B cell (primary cell): Measurements from ENCODE around the gene RNF103. TPM values are rescaled to one million over a fixed set of nuclear protein-coding genes. Genes with fewer than 3 reads are reported as not detected.

Experiments
- ATAC-seq: fragments of 200-7000 bp; cut with Tn5 transposase; one replicate; pipeline ENCODE4 v1.10.0; 2021; ENCODE audit warnings: low read depth, mild to moderate bottlenecking, moderate number of reproducible peaks, moderate library complexity
- CTCF ChIA-PET: fragments of 350-600 bp; sonication (Branson Sonifier 250); formaldehyde crosslinking; loops from one replicate; lab custom pipeline; 2021; ENCODE audit warnings: antibody characterized with exemption, inconsistent platforms; lab: Charles Lee
- POLR2A ChIA-PET: fragments of 350-600 bp; sonication (Branson Sonifier 250); formaldehyde crosslinking; loops from one replicate; lab custom pipeline; 2021; ENCODE audit warnings: antibody characterized with exemption; lab: Charles Lee
- DNase-seq: peaks from one replicate; pipeline ENCODE4 v3.0.0; 2013
- H2AFZ ChIP-seq: 2 replicates; pipeline ENCODE4 v1.6.1; 2012; ENCODE audit warnings: mild to moderate bottlenecking, low read depth, low read length; ENCODE audit not compliant: insufficient read depth, poor library complexity, severe bottlenecking
- H3K27ac ChIP-seq, 2 donors: 1 replicate in 1 of 2; 2 replicates in 1 of 2; pipeline ENCODE4 v1.5.1; 2012 to 2013; ENCODE audit warnings: low read length in 2 of 2, mild to moderate bottlenecking in 2 of 2, moderate library complexity in 1 of 2
- H3K27me3 ChIP-seq, 4 experiments: fragments of 200-600 bp in 1 of 4; sonication (generic) in 1 of 4; replicated peaks in 1 of 4; 1 replicate in 2 of 4; 2 replicates in 2 of 4; pipeline versions ENCODE4 v1.6.1 to v1.7.0; 2013 to 2016; ENCODE audit warnings: low read length in 3 of 4, mild to moderate bottlenecking in 2 of 4, mixed read lengths in 1 of 4, moderate library complexity in 1 of 4; ENCODE audit not compliant: insufficient read depth in 4 of 4, control insufficient read depth in 3 of 4; ENCODE audit errors: control extremely low read depth in 1 of 4
- H3K36me3 ChIP-seq, 2 experiments: replicated peaks in 1 of 2; 1 replicate in 1 of 2; 2 replicates in 1 of 2; pipeline versions ENCODE4 v1.6.1 to v1.7.1; 2013; ENCODE audit warnings: low read length in 1 of 2; ENCODE audit not compliant: insufficient read depth in 2 of 2, control insufficient read depth in 1 of 2; ENCODE audit errors: control extremely low read depth in 1 of 2, extremely low read depth in 1 of 2
- H3K4me1 ChIP-seq, 2 donors: fragments of 200-600 bp in 1 of 2; sonication (generic) in 1 of 2; 1 replicate in 1 of 2; 2 replicates in 1 of 2; pipeline versions ENCODE4 v1.5.1 to v1.6.1; 2013 to 2017; ENCODE audit warnings: low read length in 2 of 2; ENCODE audit not compliant: control insufficient read depth in 2 of 2, insufficient read depth in 2 of 2
- H3K4me2 ChIP-seq: replicated peaks from 2 replicates; pipeline ENCODE3; 2012; ENCODE audit warnings: mild to moderate bottlenecking, low read depth, low read length; ENCODE audit not compliant: poor library complexity, severe bottlenecking
- H3K4me3 ChIP-seq, 5 experiments: fragments of 200-600 bp in 1 of 5; sonication (generic) in 1 of 5; 1 replicate in 3 of 5; 2 replicates in 2 of 5; pipeline versions ENCODE4 v1.5.1 to v1.7.0; 2011 to 2016; ENCODE audit warnings: low read length in 4 of 5, mild to moderate bottlenecking in 4 of 5, low read depth in 2 of 5, control low read depth in 1 of 5, moderate library complexity in 1 of 5; ENCODE audit not compliant: insufficient read depth in 1 of 5; ENCODE audit errors: control extremely low read depth in 1 of 5, extremely low read depth in 1 of 5
- H3K79me2 ChIP-seq: fragments of 200-600 bp; sonication (generic); one replicate; pipeline ENCODE4 v1.6.0; 2016; ENCODE audit warnings: low read length; ENCODE audit not compliant: control insufficient read depth, insufficient read depth
- H3K9ac ChIP-seq: fragments of 200-600 bp; sonication (generic); 2 replicates; pipeline ENCODE4 v1.6.1; 2017; ENCODE audit warnings: mild to moderate bottlenecking, low read length, moderate library complexity
- H3K9me3 ChIP-seq, 3 donors: one replicate each; pipeline versions ENCODE4 v1.6.1 to v1.7.1; 2013; ENCODE audit warnings: low read length in 2 of 3; ENCODE audit not compliant: control insufficient read depth in 2 of 3, insufficient read depth in 1 of 3; ENCODE audit errors: control extremely low read depth in 1 of 3
- H4K20me1 ChIP-seq: 2 replicates; pipeline ENCODE4 v1.6.0; 2012; ENCODE audit warnings: mild to moderate bottlenecking, low read length; ENCODE audit not compliant: insufficient read depth, control insufficient read depth, poor library complexity, severe bottlenecking
- H3K27ac Mint-ChIP-seq: one replicate; pipeline ENCODE4 v1.8.0; 2021; ENCODE audit warnings: mixed read lengths
- H3K27me3 Mint-ChIP-seq: one replicate; pipeline ENCODE4 v1.8.0; 2021; ENCODE audit warnings: mixed read lengths
- H3K4me1 Mint-ChIP-seq: one replicate; pipeline ENCODE4 v1.8.0; 2021; ENCODE audit warnings: mixed read lengths
- H3K4me3 Mint-ChIP-seq: one replicate; pipeline ENCODE4 v1.8.0; 2021; ENCODE audit warnings: mixed read lengths
- H3K9me3 Mint-ChIP-seq: one replicate; pipeline ENCODE4 v1.8.0; 2022; ENCODE audit warnings: mixed read lengths; ENCODE audit not compliant: insufficient read depth
- CTCF ChIP-seq: fragments of 200-600 bp; IDR thresholded peaks from one replicate; pipeline ENCODE4 v1.8.0; 2022; ENCODE audit warnings: antibody characterized with exemption, mild to moderate bottlenecking
- EZH2 ChIP-seq: IDR thresholded peaks from 2 replicates; pipeline ENCODE4 v1.6.1; 2012; ENCODE audit warnings: borderline replicate concordance, low read depth, mild to moderate bottlenecking, moderate library complexity, low read length; ENCODE audit not compliant: insufficient read depth, poor library complexity, severe bottlenecking
- WGBS: methylation state at CpG from one replicate; pipeline ENCODE4 v1.1.5; 2013; ENCODE audit warnings: missing lambda C conversion rate; ENCODE audit not compliant: insufficient coverage; 5-methylcytosine and 5-hydroxymethylcytosine counted together
- intact Hi-C: fragments of 100-400 bp; cut with micrococcal nuclease; formaldehyde crosslinking; loops from one replicate; pipeline ENCODE4 v1.10.0; 2022
- polyA plus RNA-seq: library from polyadenylated mRNA; depleted of rRNA; stranded (reverse); fragments of >200 nt; gene quantifications from 2 replicates; pipeline ENCODE4 v1.2.3, GENCODE V29; 2012
- total RNA-seq, 2 donors: library from RNA; stranded (reverse); fragments of 120-200 nt in 1 of 2; gene quantifications; 1 replicate in 1 of 2; 2 replicates in 1 of 2; pipeline versions ENCODE4 v1.2.3 to v1.2.4, GENCODE V29; 2013 to 2022

RNF103 gene
- total and polyA plus RNA-seq, 2 donors (not counting 1 experiment from before 2014, with no cell fraction given), result 23.7 to 37.2 TPM

GRCh38 chr2:86577817-86578456 is 45.7 kb downstream of the RNF103 start:
- H3K9ac ChIP-seq, result no peak overlapping the region
- ChIA-PET CTCF (no interaction called here), POLR2A (no interaction called here)
- no peaks in the 10 kb centered on the region for H3K27me3 ChIP-seq
- no peaks in the 10 kb centered on the region for H3K36me3 ChIP-seq
- no peak overlapping the region for H3K4me3 ChIP-seq
- DNase-seq, result no peak
- no peak overlapping the region for H3K27ac ChIP-seq
- no peak overlapping the region for H3K4me2 ChIP-seq
- Mint-ChIP-seq H3K4me1 (no peaks in the 10 kb centered on the region), H3K27me3 (no peaks in the 10 kb centered on the region), H3K4me3 (no peak overlapping the region), H3K9me3 (no peaks in the 10 kb centered on the region), H3K27ac (no peak overlapping the region)
- no CpG with 5 or more reads among the region's 2 CpGs for WGBS
- H3K9me3 ChIP-seq, result no peaks in the 10 kb centered on the region
- no peaks in the 10 kb centered on the region for H3K4me1 ChIP-seq
- no peaks in the 10 kb centered on the region for H3K79me2 ChIP-seq
- intact Hi-C loops, result no loop called here
- H4K20me1 ChIP-seq, result no peaks in the 10 kb centered on the region
- TF ChIP-seq CTCF (no peak), EZH2 (no peak)
- no peak for ATAC-seq
- no peak overlapping the region for H2AFZ ChIP-seq

- Histone ChIP-seq H3K9ac (no peak overlapping the region), H4K20me1 (no peaks in the 10 kb centered on the region), H3K27me3 (no peaks in the 10 kb centered on the region), H3K27ac (no peak overlapping the region), H2AFZ (no peak overlapping the region), H3K9me3 (no peaks in the 10 kb centered on the region), H3K79me2 (no peaks in the 10 kb centered on the region), H3K4me2 (no peak overlapping the region), H3K4me1 (no peaks in the 10 kb centered on the region), H3K36me3 (no peaks in the 10 kb centered on the region), H3K4me3 (no peak overlapping the region)
- CTCF ChIA-PET, result no interaction called here
- no peak for TF ChIP-seq EZH2
- no peak for TF ChIP-seq CTCF
- no peak for DNase-seq
- intact Hi-C loops, result no loop called here
- no CpG with 5 or more reads among the region's 3 CpGs for WGBS
- Mint-ChIP-seq H3K4me1 (no peaks in the 10 kb centered on the region), H3K9me3 (no peaks in the 10 kb centered on the region), H3K4me3 (no peak overlapping the region), H3K27me3 (peaks cover 3% of the 10 kb centered on the region), H3K27ac (no peak overlapping the region)
- no peak for ATAC-seq
- POLR2A ChIA-PET, result interaction anchor here (0.6 kb wide), 1 partner anchor 20 kb away, joined by 7 read pairs; no protein-coding TSS in a partner anchor
Observed at GRCh38 chr2:86570059-86570458, 53.6 kb downstream of the RNF103 start.
